ENCODE measurements around the gene TBC1D22A.
A peak's percentile ranks its signal among the peaks of the same experiment; 100 is the strongest.

The TBC1D22A gene

DNA sequence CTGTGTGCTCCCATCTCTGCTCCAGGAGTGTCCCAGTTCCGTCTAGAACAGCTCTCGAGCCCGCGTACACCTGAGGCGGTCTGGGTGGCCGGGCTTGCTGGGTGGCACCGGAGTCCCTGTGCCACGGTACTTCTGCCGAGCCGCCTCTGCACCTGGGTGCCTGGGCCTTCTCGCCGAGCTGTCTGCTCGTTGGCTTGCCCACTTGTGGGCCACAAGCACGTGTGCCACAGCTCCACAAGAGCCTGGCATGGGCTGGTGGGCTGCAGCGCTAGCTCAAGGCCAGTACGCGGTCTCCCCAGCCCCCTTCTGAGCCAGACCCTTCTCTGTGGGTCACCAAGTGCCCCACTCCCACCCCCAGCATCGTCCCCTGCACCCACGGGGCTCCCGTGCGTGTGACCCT is 388.0 kb downstream of the TBC1D22A start:
- TF ChIP-seq, protein P1, sequence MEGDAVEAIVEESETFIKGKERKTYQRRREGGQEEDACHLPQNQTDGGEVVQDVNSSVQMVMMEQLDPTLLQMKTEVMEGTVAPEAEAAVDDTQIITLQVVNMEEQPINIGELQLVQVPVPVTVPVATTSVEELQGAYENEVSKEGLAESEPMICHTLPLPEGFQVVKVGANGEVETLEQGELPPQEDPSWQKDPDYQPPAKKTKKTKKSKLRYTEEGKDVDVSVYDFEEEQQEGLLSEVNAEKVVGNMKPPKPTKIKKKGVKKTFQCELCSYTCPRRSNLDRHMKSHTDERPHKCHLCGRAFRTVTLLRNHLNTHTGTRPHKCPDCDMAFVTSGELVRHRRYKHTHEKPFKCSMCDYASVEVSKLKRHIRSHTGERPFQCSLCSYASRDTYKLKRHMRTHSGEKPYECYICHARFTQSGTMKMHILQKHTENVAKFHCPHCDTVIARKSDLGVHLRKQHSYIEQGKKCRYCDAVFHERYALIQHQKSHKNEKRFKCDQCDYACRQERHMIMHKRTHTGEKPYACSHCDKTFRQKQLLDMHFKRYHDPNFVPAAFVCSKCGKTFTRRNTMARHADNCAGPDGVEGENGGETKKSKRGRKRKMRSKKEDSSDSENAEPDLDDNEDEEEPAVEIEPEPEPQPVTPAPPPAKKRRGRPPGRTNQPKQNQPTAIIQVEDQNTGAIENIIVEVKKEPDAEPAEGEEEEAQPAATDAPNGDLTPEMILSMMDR (IDR thresholded peaks at IDR 0.05; ENCODE audit: insufficient read depth, low read depth, low read length, missing control alignments): no peak
- DNase-seq (ENCODE audit: low read depth): no peak
- H3K4me3 ChIP-seq (ENCODE audit: low read length): no peak overlapping the region

DNA sequence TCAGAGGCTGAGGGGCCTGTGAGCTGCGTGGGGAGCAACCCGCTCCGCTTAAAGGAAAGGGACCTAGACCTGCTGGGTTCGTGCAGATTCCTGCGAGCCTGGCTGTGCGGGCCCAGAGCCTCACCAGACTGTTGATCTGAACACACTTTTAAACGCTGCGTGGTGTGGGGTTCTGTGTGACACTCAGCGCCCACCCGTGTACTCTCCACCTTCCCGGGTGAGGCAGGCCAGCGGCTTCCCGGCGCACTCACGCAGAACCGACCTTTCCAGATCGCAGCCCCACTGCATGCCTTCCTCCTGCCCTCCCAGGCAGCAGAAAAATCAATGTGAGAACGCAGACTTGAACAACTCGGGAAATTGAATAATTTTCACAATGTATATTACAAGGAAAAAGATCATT is 388.6 kb downstream of the TBC1D22A start:
- H3K4me3 ChIP-seq (ENCODE audit: low read length): no peak overlapping the region
- TF ChIP-seq, protein P1 (IDR thresholded peaks at IDR 0.05; ENCODE audit: insufficient read depth, low read depth, low read length, missing control alignments): no peak
- no peak for DNase-seq (ENCODE audit: low read depth)

DNA sequence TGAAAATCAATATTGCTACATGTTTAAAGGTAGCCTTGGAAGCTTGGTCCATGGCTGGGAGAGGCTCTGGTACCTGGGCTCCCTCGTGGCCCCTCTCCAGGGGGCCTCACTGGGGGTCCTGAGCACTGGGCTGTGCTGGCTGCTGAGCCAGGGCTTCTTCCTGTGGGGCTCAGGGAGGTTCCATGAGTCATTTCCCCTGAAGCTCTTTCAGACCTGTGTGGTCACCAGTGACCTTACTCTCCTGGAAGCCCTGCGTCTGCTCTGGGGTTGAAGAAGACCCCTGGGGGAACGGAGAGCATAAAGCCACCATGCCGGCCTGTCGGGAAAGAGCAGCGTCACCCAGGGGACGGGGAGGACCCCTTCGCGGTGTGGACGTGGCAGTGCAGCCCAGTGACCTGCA is 389.0 kb downstream of the TBC1D22A start:
- TF ChIP-seq, protein P1 (IDR thresholded peaks at IDR 0.05; ENCODE audit: insufficient read depth, low read depth, low read length, missing control alignments): no peak
- no peak overlapping the region for H3K4me3 ChIP-seq (ENCODE audit: low read length)
- no peak for DNase-seq (ENCODE audit: low read depth)

DNA sequence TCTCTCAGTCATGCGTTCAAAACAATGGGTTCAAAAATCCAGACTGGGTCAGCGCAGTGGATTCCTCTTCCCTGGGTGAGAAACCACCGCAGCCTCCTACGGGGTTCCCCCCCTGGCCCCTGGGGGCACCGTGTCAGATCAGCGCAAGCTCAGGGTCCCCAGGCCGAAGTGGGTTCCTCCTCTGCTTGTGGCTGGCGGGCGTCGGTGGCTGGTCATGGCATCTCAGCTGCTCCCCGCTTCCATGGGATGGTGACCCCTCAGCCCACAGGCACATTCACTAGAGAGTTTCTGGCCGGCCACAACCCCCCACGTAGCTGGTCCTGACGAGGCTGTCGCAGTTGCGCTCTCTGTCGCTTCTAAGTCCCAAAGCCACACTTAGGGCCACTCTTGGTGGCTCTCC is 389.8 kb downstream of the TBC1D22A start:
- H3K4me3 ChIP-seq (ENCODE audit: low read length): no peak overlapping the region
- TF ChIP-seq, protein P1 (IDR thresholded peaks at IDR 0.05; ENCODE audit: insufficient read depth, low read depth, low read length, missing control alignments): no peak
- no peak for DNase-seq (ENCODE audit: low read depth)

DNA sequence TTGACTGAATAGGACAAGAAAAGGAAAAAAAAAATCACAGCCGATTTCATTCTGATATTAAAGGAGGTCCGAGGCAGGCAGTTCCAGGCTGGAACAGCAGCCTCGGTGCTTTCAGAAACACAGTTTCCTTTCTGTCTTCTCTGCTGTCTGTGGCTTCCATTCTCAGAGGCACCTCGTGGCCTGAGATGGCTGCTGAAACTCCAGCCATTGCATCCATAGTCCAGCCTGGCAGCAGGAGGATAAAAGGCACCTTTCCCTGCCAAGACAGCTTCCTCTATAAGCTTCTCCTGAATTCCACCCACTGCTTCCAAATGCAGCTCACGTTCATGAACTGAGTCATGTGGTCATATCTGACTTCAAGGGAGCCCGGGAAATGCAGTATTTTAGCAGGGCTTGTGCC is 390.5 kb downstream of the TBC1D22A start:
- H3K4me3 ChIP-seq (ENCODE audit: low read length): no peak overlapping the region
- DNase-seq (ENCODE audit: low read depth): no peak
- TF ChIP-seq, protein P1 (IDR thresholded peaks at IDR 0.05; ENCODE audit: insufficient read depth, low read depth, low read length, missing control alignments): no peak

DNA sequence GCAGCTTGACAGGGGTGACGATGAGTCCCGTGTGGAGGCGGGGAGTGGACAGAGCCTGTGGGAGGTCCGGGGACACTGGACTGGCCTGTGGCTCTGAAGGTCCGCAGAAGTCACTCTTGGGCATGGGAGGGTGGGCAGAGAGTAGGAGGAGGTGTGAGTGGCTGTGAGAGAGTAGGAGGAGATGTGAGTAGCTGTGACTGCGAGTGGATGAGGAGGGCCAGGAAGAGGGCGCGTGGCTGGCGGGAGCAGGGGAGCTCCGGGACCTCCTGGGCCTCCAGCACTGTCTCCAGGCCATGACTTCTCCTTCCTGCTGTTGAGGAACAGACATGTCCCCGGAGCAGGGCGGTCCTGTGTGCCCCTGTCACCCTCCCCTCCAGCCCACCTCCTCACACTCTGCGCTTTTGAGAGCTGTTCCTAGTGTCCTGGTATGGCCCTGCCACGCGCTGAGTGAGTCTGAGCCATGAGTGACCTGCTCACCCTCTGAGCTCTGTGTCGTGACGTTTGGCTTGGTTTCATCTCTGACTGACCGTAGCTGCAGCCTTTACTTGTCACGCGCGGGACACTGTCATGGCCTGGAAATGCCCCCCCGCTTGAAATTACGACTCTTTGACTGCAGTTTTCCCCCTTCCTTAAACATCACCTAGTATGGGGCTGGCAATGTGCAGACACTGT is 391.5 kb downstream of the TBC1D22A start:
- TF ChIP-seq, protein P1 (IDR thresholded peaks at IDR 0.05; ENCODE audit: insufficient read depth, low read depth, low read length, missing control alignments): no peak
- no peak for DNase-seq (ENCODE audit: low read depth)
- H3K4me3 ChIP-seq (ENCODE audit: low read length): no peak overlapping the region

DNA sequence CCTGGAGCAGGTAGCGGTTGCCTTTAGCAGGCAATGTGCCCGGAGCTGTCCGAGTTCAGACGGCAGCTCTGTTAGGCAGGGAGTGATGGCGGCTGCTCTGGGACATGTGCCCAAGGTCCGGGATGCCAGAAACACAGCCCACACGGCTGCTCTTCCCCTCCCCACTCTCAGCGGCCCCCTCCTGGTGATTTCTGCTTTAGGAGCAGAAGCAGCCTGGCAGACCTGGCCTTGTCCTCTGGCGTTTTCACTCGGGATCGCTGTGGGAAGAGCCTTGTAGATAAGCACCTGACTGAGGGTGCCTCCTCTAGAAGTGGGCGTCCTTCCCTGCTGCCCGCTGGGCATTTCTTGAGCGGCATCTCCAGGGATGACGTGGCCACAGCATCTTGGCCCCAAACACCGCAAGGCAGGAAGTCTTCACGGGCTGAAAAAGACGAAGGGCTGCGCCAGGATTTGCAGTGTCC is 392.2 kb downstream of the TBC1D22A start:
- TF ChIP-seq, protein P1 (IDR thresholded peaks at IDR 0.05; ENCODE audit: insufficient read depth, low read depth, low read length, missing control alignments): no peak
- peak; percentile 17 for DNase-seq (ENCODE audit: low read depth)

More for the DNA sequence above, 392.2 kb downstream of the TBC1D22A start:
- H3K4me3 ChIP-seq (ENCODE audit: low read length): no peak overlapping the region

All from epithelial cell of esophagus (primary cell).